ENCODE data around the gene SEMA3D. TPM values are rescaled to one million over a fixed set of nuclear protein-coding genes. Genes with fewer than 3 reads are reported as not detected.

SEMA3D gene
- total and polyA plus RNA-seq, 2 experiments from 2014 or later, result 1.5 to 7.2 TPM

DNA sequence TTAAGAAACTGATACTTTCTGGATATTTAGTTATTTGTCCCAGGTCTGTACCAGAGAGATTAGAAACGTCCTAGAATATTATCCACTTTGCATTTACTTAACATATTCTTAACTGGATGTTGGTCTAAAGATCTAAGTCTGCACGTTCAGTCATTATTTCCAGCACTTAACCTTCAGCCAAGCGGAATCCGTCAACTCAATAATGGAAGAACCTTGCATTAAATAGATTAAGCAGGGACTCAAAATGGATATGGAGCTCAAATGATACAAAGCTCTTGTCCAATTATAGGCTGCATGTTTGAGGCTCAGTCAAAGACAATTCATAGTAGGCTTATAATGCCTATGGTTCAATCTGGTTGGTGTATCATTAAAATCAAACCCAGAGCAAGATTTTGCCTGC is 162.9 kb downstream of the SEMA3D start:
- Mint-ChIP-seq H3K4me1 (peaks cover 13% of the 10 kb centered on the region), H3K27me3 (ENCODE audit: insufficient read depth, low read depth, poor library complexity) (no peaks in the 10 kb centered on the region)

More for the DNA sequence above, 162.9 kb downstream of the SEMA3D start:
- no peaks in the 10 kb centered on the region for H3K36me3 ChIP-seq (ENCODE audit: insufficient read depth)
- no peaks in the 10 kb centered on the region for H3F3A ChIP-seq (replicated peaks; ENCODE audit: low read depth)
- H3K4me3 ChIP-seq, result no peak overlapping the region
- H3K36me3 Mint-ChIP-seq (ENCODE audit: low read depth), result no peaks in the 10 kb centered on the region
- no peak overlapping the region for H2AFZ ChIP-seq
- H3K27ac Mint-ChIP-seq, result no peak overlapping the region
- no peaks in the 10 kb centered on the region for H3K9me2 ChIP-seq (ENCODE audit: insufficient read depth)
- ATAC-seq, result no peak
- no peaks in the 10 kb centered on the region for H4K20me1 ChIP-seq (replicated peaks; ENCODE audit: insufficient read depth)
- H3K27ac ChIP-seq (ENCODE audit: low read depth), result no peak overlapping the region
- H3K27me3 ChIP-seq (ENCODE audit: insufficient read depth), result no peaks in the 10 kb centered on the region
- DNase-seq (ENCODE audit: low spot score), result no peak
- no peak overlapping the region for H3K4me3 Mint-ChIP-seq
- H3K9me3 Mint-ChIP-seq, result no peaks in the 10 kb centered on the region
- TF ChIP-seq, protein P1, sequence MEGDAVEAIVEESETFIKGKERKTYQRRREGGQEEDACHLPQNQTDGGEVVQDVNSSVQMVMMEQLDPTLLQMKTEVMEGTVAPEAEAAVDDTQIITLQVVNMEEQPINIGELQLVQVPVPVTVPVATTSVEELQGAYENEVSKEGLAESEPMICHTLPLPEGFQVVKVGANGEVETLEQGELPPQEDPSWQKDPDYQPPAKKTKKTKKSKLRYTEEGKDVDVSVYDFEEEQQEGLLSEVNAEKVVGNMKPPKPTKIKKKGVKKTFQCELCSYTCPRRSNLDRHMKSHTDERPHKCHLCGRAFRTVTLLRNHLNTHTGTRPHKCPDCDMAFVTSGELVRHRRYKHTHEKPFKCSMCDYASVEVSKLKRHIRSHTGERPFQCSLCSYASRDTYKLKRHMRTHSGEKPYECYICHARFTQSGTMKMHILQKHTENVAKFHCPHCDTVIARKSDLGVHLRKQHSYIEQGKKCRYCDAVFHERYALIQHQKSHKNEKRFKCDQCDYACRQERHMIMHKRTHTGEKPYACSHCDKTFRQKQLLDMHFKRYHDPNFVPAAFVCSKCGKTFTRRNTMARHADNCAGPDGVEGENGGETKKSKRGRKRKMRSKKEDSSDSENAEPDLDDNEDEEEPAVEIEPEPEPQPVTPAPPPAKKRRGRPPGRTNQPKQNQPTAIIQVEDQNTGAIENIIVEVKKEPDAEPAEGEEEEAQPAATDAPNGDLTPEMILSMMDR (conservative IDR thresholded peaks at IDR 0.05; ENCODE audit: low read depth in 2 of 2), result no peak
- no peak for TF ChIP-seq STAT1 (IDR thresholded peaks at IDR 0.05; ENCODE audit: unreplicated experiment)
- TF ChIP-seq, protein P2, sequence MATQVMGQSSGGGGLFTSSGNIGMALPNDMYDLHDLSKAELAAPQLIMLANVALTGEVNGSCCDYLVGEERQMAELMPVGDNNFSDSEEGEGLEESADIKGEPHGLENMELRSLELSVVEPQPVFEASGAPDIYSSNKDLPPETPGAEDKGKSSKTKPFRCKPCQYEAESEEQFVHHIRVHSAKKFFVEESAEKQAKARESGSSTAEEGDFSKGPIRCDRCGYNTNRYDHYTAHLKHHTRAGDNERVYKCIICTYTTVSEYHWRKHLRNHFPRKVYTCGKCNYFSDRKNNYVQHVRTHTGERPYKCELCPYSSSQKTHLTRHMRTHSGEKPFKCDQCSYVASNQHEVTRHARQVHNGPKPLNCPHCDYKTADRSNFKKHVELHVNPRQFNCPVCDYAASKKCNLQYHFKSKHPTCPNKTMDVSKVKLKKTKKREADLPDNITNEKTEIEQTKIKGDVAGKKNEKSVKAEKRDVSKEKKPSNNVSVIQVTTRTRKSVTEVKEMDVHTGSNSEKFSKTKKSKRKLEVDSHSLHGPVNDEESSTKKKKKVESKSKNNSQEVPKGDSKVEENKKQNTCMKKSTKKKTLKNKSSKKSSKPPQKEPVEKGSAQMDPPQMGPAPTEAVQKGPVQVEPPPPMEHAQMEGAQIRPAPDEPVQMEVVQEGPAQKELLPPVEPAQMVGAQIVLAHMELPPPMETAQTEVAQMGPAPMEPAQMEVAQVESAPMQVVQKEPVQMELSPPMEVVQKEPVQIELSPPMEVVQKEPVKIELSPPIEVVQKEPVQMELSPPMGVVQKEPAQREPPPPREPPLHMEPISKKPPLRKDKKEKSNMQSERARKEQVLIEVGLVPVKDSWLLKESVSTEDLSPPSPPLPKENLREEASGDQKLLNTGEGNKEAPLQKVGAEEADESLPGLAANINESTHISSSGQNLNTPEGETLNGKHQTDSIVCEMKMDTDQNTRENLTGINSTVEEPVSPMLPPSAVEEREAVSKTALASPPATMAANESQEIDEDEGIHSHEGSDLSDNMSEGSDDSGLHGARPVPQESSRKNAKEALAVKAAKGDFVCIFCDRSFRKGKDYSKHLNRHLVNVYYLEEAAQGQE (IDR thresholded peaks at IDR 0.05; ENCODE audit: unreplicated experiment), result no peak
- no peak for TF ChIP-seq EZH2 (IDR thresholded peaks at IDR 0.05; ENCODE audit: low read depth, unreplicated experiment)
- no peak for TF ChIP-seq EZH2phosphoT487 (IDR thresholded peaks at IDR 0.05; ENCODE audit: unreplicated experiment)
- TF ChIP-seq ZNF114 (CRISPR knock-in tag; IDR thresholded peaks at IDR 0.05), result no peak
- no peak for TF ChIP-seq ZNF331 (CRISPR knock-in tag; IDR thresholded peaks at IDR 0.05; ENCODE audit: low read depth)
- TF ChIP-seq CREB1 (CRISPR knock-in tag; IDR thresholded peaks at IDR 0.05; ENCODE audit: low read depth), result no peak
- no peak for TF ChIP-seq NANOG (IDR thresholded peaks at IDR 0.05; ENCODE audit: borderline replicate concordance)
- TF ChIP-seq, protein P3, sequence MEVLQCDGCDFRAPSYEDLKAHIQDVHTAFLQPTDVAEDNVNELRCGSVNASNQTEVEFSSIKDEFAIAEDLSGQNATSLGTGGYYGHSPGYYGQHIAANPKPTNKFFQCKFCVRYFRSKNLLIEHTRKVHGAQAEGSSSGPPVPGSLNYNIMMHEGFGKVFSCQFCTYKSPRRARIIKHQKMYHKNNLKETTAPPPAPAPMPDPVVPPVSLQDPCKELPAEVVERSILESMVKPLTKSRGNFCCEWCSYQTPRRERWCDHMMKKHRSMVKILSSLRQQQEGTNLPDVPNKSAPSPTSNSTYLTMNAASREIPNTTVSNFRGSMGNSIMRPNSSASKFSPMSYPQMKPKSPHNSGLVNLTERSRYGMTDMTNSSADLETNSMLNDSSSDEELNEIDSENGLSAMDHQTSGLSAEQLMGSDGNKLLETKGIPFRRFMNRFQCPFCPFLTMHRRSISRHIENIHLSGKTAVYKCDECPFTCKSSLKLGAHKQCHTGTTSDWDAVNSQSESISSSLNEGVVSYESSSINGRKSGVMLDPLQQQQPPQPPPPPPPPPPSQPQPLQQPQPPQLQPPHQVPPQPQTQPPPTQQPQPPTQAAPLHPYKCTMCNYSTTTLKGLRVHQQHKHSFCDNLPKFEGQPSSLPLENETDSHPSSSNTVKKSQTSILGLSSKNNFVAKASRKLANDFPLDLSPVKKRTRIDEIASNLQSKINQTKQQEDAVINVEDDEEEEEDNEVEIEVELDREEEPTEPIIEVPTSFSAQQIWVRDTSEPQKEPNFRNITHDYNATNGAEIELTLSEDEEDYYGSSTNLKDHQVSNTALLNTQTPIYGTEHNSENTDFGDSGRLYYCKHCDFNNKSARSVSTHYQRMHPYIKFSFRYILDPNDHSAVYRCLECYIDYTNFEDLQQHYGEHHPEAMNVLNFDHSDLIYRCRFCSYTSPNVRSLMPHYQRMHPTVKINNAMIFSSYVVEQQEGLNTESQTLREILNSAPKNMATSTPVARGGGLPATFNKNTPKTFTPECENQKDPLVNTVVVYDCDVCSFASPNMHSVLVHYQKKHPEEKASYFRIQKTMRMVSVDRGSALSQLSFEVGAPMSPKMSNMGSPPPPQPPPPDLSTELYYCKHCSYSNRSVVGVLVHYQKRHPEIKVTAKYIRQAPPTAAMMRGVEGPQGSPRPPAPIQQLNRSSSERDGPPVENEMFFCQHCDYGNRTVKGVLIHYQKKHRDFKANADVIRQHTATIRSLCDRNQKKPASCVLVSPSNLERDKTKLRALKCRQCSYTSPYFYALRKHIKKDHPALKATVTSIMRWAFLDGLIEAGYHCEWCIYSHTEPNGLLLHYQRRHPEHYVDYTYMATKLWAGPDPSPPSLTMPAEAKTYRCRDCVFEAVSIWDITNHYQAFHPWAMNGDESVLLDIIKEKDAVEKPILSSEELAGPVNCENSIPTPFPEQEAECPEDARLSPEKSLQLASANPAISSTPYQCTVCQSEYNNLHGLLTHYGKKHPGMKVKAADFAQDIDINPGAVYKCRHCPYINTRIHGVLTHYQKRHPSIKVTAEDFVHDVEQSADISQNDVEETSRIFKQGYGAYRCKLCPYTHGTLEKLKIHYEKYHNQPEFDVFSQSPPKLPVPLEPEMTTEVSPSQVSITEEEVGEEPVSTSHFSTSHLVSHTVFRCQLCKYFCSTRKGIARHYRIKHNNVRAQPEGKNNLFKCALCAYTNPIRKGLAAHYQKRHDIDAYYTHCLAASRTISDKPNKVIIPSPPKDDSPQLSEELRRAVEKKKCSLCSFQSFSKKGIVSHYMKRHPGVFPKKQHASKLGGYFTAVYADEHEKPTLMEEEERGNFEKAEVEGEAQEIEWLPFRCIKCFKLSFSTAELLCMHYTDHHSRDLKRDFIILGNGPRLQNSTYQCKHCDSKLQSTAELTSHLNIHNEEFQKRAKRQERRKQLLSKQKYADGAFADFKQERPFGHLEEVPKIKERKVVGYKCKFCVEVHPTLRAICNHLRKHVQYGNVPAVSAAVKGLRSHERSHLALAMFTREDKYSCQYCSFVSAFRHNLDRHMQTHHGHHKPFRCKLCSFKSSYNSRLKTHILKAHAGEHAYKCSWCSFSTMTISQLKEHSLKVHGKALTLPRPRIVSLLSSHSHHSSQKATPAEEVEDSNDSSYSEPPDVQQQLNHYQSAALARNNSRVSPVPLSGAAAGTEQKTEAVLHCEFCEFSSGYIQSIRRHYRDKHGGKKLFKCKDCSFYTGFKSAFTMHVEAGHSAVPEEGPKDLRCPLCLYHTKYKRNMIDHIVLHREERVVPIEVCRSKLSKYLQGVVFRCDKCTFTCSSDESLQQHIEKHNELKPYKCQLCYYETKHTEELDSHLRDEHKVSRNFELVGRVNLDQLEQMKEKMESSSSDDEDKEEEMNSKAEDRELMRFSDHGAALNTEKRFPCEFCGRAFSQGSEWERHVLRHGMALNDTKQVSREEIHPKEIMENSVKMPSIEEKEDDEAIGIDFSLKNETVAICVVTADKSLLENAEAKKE (CRISPR knock-in tag; IDR thresholded peaks at IDR 0.05), result no peak
- TF ChIP-seq, protein P4, sequence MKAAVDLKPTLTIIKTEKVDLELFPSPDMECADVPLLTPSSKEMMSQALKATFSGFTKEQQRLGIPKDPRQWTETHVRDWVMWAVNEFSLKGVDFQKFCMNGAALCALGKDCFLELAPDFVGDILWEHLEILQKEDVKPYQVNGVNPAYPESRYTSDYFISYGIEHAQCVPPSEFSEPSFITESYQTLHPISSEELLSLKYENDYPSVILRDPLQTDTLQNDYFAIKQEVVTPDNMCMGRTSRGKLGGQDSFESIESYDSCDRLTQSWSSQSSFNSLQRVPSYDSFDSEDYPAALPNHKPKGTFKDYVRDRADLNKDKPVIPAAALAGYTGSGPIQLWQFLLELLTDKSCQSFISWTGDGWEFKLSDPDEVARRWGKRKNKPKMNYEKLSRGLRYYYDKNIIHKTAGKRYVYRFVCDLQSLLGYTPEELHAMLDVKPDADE (IDR thresholded peaks at IDR 0.05), result no peak
- no peak for TF ChIP-seq POLR2AphosphoS5 (IDR thresholded peaks at IDR 0.05; ENCODE audit: low read depth)
- H3K79me2 ChIP-seq (replicated peaks; ENCODE audit: insufficient read depth), result no peaks in the 10 kb centered on the region
- H3K4me2 ChIP-seq, result no peak overlapping the region
- H3K4me1 ChIP-seq (ENCODE audit: insufficient read depth), result peaks cover 15% of the 10 kb centered on the region

Measured in GM23338 (cell line).